HCT116 (cell line): ENCODE results near the gene MDM4. TPM values are rescaled to one million over a fixed set of nuclear protein-coding genes. Genes with fewer than 3 reads are reported as not detected.

Experiments used
- ATAC-seq: fragments of 200-7000 bp; cut with Tn5 transposase; 2 replicates; pipeline ENCODE4 v1.9.1; 2020; ENCODE audit warnings: mild to moderate bottlenecking, moderate library complexity
- BruUV-seq: library from RNA; stranded (reverse); fragments of 400-500 nt; replicated peaks from 2 replicates; lab custom pipeline; 2021; lab: Mats Ljungman, UMichigan
- CTCF ChIA-PET: fragments of 300-600 bp; sonication (Branson Sonifier 250); formaldehyde crosslinking; loops from one replicate; lab custom pipeline; 2021; ENCODE audit warnings: antibody characterized with exemption; lab: Charles Lee
- POLR2A ChIA-PET: fragments of 300-600, 350-600 bp; sonication (Branson Sonifier 250); formaldehyde crosslinking; loops from one replicate; lab custom pipeline; 2021; ENCODE audit warnings: antibody characterized with exemption; lab: Charles Lee
- RAD21 ChIA-PET, 2 experiments: fragments of 300-600 bp; sonication (Branson Sonifier 250); formaldehyde crosslinking; loops; one replicate each; lab custom pipeline; 2023; ENCODE audit warnings: low total read pairs in 2 of 2; ENCODE audit not compliant: uncharacterized antibody in 2 of 2, unreplicated experiment in 2 of 2, low non-redundant PET in 1 of 2; lab: Charles Lee
- DNase-seq: peaks from one replicate; pipeline ENCODE4 v3.0.0-alpha.2; 2010; ENCODE audit warnings: low read depth, low spot score
- H2AFZ ChIP-seq: fragments of 200-600 bp; shearing (Covaris generic), sonication (generic); 2 replicates; pipeline ENCODE4 v1.6.1; 2017; ENCODE audit warnings: low read depth, mixed run types, mixed read lengths, antibody characterized with exemption, low read length; ENCODE audit not compliant: poor library complexity, severe bottlenecking
- H3K27ac ChIP-seq: 2 replicates; pipeline ENCODE4 v1.5.1; 2012; ENCODE audit warnings: low read depth, low read length
- H3K27me3 ChIP-seq: fragments of 200-600 bp; sonication (generic); 2 replicates; pipeline ENCODE4 v1.6.1; 2016; ENCODE audit warnings: mixed run types, low read length, mixed read lengths; ENCODE audit not compliant: insufficient read depth
- H3K36me3 ChIP-seq, 2 experiments: fragments of 200-500 bp in 1 of 2; fragments of 200-600 bp in 1 of 2; sonication (Bioruptor generic) in 1 of 2; sonication (generic) in 1 of 2; 2 replicates each; pipeline versions ENCODE4 v1.5.1 to v1.6.1; 2014 to 2016; ENCODE audit warnings: low read length in 2 of 2, inconsistent platforms in 1 of 2, mixed read lengths in 1 of 2, mixed run types in 1 of 2; ENCODE audit not compliant: insufficient read depth in 2 of 2, control insufficient read depth in 1 of 2
- H3K4me1 ChIP-seq, 2 experiments: fragments of 200-600 bp in 1 of 2; sonication (generic) in 1 of 2; 2 replicates each; pipeline versions ENCODE4 v1.5.1 to v1.6.1; 2012 to 2017; ENCODE audit warnings: low read length in 2 of 2, inconsistent platforms in 1 of 2, mild to moderate bottlenecking in 1 of 2, mixed read lengths in 1 of 2, mixed run types in 1 of 2, moderate library complexity in 1 of 2; ENCODE audit not compliant: insufficient read depth in 2 of 2, control insufficient read depth in 1 of 2
- H3K4me2 ChIP-seq: fragments of 200-600 bp; sonication (generic); 2 replicates; pipeline ENCODE4 v1.6.1; 2017; ENCODE audit warnings: mixed run types, low read length, mixed read lengths
- H3K4me3 ChIP-seq, 2 experiments: fragments of 200-600 bp in 1 of 2; sonication (generic) in 1 of 2; replicated peaks in 1 of 2; 2 replicates each; pipeline ENCODE4 v1.5.1; 2011 to 2016; ENCODE audit warnings: low read length in 2 of 2, control low read depth in 1 of 2, low read depth in 1 of 2, mild to moderate bottlenecking in 1 of 2, mixed read lengths in 1 of 2, mixed run types in 1 of 2
- H3K79me2 ChIP-seq: fragments of 200-600 bp; sonication (generic); 2 replicates; pipeline ENCODE4 v1.6.1; 2017; ENCODE audit warnings: mild to moderate bottlenecking, mixed run types, low read length, moderate library complexity, mixed read lengths; ENCODE audit not compliant: insufficient read depth
- H3K9ac ChIP-seq: fragments of 200-600 bp; sonication (generic); 2 replicates; pipeline ENCODE4 v1.6.1; 2016; ENCODE audit warnings: low read length, mixed read lengths
- H3K9me2 ChIP-seq: fragments of 200-600 bp; sonication (generic), shearing (Covaris generic); 2 replicates; pipeline ENCODE4 v1.6.1; 2017; ENCODE audit warnings: mixed run types, mild to moderate bottlenecking, moderate library complexity; ENCODE audit not compliant: insufficient read depth
- H3K9me3 ChIP-seq, 2 experiments: fragments of 200-500 bp in 1 of 2; fragments of 200-600 bp in 1 of 2; sonication (Bioruptor generic) in 1 of 2; sonication (generic) in 1 of 2; 2 replicates each; pipeline ENCODE4 v1.6.1; 2014 to 2017; ENCODE audit warnings: low read length in 2 of 2, mixed read lengths in 2 of 2, inconsistent platforms in 1 of 2, low read depth in 1 of 2, mild to moderate bottlenecking in 1 of 2, mixed run types in 1 of 2, moderate library complexity in 1 of 2; ENCODE audit not compliant: control insufficient read depth in 1 of 2, insufficient read depth in 1 of 2
- H4K20me1 ChIP-seq: fragments of 200-600 bp; sonication (generic), shearing (Covaris generic); 2 replicates; pipeline ENCODE4 v1.6.1; 2017; ENCODE audit warnings: mixed run types, mild to moderate bottlenecking, moderate library complexity; ENCODE audit not compliant: insufficient read depth
- CBX3 ChIP-seq: IDR thresholded peaks from 2 replicates; pipeline ENCODE4 v1.6.1; 2012; ENCODE audit warnings: low read depth
- EGR1 ChIP-seq: IDR thresholded peaks from 2 replicates; pipeline ENCODE4 v1.6.1; 2012; ENCODE audit warnings: low read depth
- ELF1 ChIP-seq: IDR thresholded peaks from 2 replicates; pipeline ENCODE4 v1.6.1; 2012; ENCODE audit warnings: low read depth, borderline replicate concordance
- EZH2 ChIP-seq: fragments of 200-600 bp; sonication (generic); IDR thresholded peaks from 2 replicates; pipeline ENCODE4 v1.6.1; 2017; ENCODE audit warnings: antibody characterized with exemption, mixed run types
- EZH2phosphoT487 ChIP-seq: fragments of 200-600 bp; IDR thresholded peaks from 2 replicates; pipeline ENCODE4 v1.6.1; 2018; ENCODE audit warnings: antibody characterized with exemption, borderline replicate concordance
- POLR2AphosphoS5 ChIP-seq: IDR thresholded peaks from 2 replicates; pipeline ENCODE4 v1.6.1; 2011; ENCODE audit warnings: mild to moderate bottlenecking, low read depth, low read length, moderate library complexity
- RAD21 ChIP-seq: IDR thresholded peaks from 2 replicates; pipeline ENCODE4 v1.6.1; 2012; ENCODE audit warnings: low read depth, mild to moderate bottlenecking
- SIN3A ChIP-seq: IDR thresholded peaks from 2 replicates; pipeline ENCODE4 v1.6.1; 2012; ENCODE audit warnings: low read depth
- TCF7L2 ChIP-seq: IDR thresholded peaks from 2 replicates; pipeline ENCODE4 v1.7.0; 2011; ENCODE audit warnings: borderline replicate concordance, inconsistent platforms; ENCODE audit not compliant: insufficient read depth, insufficient read length; ENCODE audit errors: extremely low read depth
- YY1 ChIP-seq: IDR thresholded peaks from 2 replicates; pipeline ENCODE4 v1.6.1; 2011; ENCODE audit warnings: low read length, low read depth, moderate library complexity, mild to moderate bottlenecking; ENCODE audit not compliant: insufficient replicate concordance; ENCODE audit errors: extremely low read depth
- ZFX ChIP-seq: fragments of 450-650 bp; IDR thresholded peaks from 2 replicates; pipeline ENCODE4 v1.6.1; 2017
- intact Hi-C: fragments of 100-400 bp; cut with micrococcal nuclease; formaldehyde crosslinking; loops from 2 replicates; pipeline ENCODE4 v1.10.0; 2022
- total RNA-seq: library from RNA; stranded (reverse); gene quantifications from one replicate; pipeline ENCODE4 v1.2.1, GENCODE V29; 2021; ENCODE audit not compliant: unreplicated experiment
- TF ChIP-seq, protein P1 (sequence below): IDR thresholded peaks from 2 replicates; pipeline ENCODE4 v1.6.1; 2012; ENCODE audit warnings: low read depth
- TF ChIP-seq, protein P2 (sequence below), 3 experiments: fragments of 200-600 bp in 1 of 3; sonication (generic) in 1 of 3; IDR thresholded peaks in 2 of 3; conservative IDR thresholded peaks in 1 of 3; 2 replicates each; pipeline ENCODE4 v1.5.1; 2012 to 2017; ENCODE audit warnings: low read depth in 2 of 3, low read length in 2 of 3, antibody characterized with exemption in 1 of 3, borderline replicate concordance in 1 of 3, control low read depth in 1 of 3, mild to moderate bottlenecking in 1 of 3, mixed read lengths in 1 of 3, mixed run types in 1 of 3, moderate library complexity in 1 of 3; ENCODE audit not compliant: insufficient read depth in 1 of 3
- TF ChIP-seq, protein P3 (sequence below): IDR thresholded peaks from 2 replicates; pipeline ENCODE4 v1.6.1; 2012

MDM4 gene
- total RNA-seq, 1 experiment from 2014 or later, result 79.5 TPM

DNA sequence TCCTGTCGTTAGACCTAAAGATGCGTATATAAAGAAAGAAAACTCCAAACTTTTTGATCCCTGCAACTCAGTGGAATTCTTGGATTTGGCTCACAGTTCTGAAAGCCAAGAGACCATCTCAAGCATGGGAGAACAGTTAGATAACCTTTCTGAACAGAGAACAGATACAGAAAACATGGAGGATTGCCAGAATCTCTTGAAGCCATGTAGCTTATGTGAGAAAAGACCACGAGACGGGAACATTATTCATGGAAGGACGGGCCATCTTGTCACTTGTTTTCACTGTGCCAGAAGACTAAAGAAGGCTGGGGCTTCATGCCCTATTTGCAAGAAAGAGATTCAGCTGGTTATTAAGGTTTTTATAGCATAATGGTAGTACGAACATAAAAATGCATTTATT, 33.1 kb downstream of the MDM4 start:
- H3K79me2 ChIP-seq, result peaks cover 5% of the 10 kb centered on the region; the same call in 1 of the 2 replicates
- H3K36me3 ChIP-seq, result peaks cover 46 to 61% of the 10 kb centered on the region in 2 experiments
- H3K9me2 ChIP-seq, result no peaks in the 10 kb centered on the region
- DNase-seq (no peak), ATAC-seq (no peak)
- no peak overlapping the region for H3K27ac ChIP-seq
- POLR2A ChIA-PET, result no interaction called here
- no peak overlapping the region for H2AFZ ChIP-seq
- no peaks in the 10 kb centered on the region for H3K27me3 ChIP-seq
- TF ChIP-seq SIN3A (no peak), ZFX (no peak), POLR2AphosphoS5 (no peak), CBX3 (no peak), ELF1 (no peak), YY1 (no peak), RAD21 (no peak), EGR1 (no peak), EZH2 (no peak), TCF7L2 (no peak), EZH2phosphoT487 (no peak)
- TF ChIP-seq, protein P1, sequence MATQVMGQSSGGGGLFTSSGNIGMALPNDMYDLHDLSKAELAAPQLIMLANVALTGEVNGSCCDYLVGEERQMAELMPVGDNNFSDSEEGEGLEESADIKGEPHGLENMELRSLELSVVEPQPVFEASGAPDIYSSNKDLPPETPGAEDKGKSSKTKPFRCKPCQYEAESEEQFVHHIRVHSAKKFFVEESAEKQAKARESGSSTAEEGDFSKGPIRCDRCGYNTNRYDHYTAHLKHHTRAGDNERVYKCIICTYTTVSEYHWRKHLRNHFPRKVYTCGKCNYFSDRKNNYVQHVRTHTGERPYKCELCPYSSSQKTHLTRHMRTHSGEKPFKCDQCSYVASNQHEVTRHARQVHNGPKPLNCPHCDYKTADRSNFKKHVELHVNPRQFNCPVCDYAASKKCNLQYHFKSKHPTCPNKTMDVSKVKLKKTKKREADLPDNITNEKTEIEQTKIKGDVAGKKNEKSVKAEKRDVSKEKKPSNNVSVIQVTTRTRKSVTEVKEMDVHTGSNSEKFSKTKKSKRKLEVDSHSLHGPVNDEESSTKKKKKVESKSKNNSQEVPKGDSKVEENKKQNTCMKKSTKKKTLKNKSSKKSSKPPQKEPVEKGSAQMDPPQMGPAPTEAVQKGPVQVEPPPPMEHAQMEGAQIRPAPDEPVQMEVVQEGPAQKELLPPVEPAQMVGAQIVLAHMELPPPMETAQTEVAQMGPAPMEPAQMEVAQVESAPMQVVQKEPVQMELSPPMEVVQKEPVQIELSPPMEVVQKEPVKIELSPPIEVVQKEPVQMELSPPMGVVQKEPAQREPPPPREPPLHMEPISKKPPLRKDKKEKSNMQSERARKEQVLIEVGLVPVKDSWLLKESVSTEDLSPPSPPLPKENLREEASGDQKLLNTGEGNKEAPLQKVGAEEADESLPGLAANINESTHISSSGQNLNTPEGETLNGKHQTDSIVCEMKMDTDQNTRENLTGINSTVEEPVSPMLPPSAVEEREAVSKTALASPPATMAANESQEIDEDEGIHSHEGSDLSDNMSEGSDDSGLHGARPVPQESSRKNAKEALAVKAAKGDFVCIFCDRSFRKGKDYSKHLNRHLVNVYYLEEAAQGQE, result no peak
- TF ChIP-seq, protein P2, sequence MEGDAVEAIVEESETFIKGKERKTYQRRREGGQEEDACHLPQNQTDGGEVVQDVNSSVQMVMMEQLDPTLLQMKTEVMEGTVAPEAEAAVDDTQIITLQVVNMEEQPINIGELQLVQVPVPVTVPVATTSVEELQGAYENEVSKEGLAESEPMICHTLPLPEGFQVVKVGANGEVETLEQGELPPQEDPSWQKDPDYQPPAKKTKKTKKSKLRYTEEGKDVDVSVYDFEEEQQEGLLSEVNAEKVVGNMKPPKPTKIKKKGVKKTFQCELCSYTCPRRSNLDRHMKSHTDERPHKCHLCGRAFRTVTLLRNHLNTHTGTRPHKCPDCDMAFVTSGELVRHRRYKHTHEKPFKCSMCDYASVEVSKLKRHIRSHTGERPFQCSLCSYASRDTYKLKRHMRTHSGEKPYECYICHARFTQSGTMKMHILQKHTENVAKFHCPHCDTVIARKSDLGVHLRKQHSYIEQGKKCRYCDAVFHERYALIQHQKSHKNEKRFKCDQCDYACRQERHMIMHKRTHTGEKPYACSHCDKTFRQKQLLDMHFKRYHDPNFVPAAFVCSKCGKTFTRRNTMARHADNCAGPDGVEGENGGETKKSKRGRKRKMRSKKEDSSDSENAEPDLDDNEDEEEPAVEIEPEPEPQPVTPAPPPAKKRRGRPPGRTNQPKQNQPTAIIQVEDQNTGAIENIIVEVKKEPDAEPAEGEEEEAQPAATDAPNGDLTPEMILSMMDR (IDR thresholded peaks at IDR 0.05 in 2 of 3, conservative IDR thresholded peaks at IDR 0.05 in 1 of 3; ENCODE audit: borderline replicate concordance in 1 of 3, insufficient read depth in 1 of 3, low read depth in 2 of 3, low read length in 2 of 3), result no peak
- TF ChIP-seq, protein P3, sequence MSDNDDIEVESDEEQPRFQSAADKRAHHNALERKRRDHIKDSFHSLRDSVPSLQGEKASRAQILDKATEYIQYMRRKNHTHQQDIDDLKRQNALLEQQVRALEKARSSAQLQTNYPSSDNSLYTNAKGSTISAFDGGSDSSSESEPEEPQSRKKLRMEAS, result no peak
- CTCF ChIA-PET, result no interaction called here
- H3K4me3 ChIP-seq, result no peak overlapping the region
- H3K9ac ChIP-seq, result no peak overlapping the region
- no peaks in the 10 kb centered on the region for H3K4me1 ChIP-seq
- BruUV-seq, result TSS peak; percentile 25
- intact Hi-C loops, result no loop called here
- RAD21 ChIA-PET, result no interaction called here
- H3K4me2 ChIP-seq, result no peak overlapping the region
- no peaks in the 10 kb centered on the region for H3K9me3 ChIP-seq
- no peaks in the 10 kb centered on the region for H4K20me1 ChIP-seq
